Measurements from ENCODE around the gene MAP3K3. TPM values are rescaled to one million over a fixed set of nuclear protein-coding genes. Genes with fewer than 3 reads are reported as not detected.

Gene MAP3K3
- total and polyA plus RNA-seq, 10 of the 15 experiments (the other 5 are each of a cell fraction or from before 2014, with no cell fraction given), result 1.6 to 24.1 (median 15.0) TPM

GRCh38 chr17:63696381-63696961 lies 74.3 kb downstream of the MAP3K3 start (continued):
- no peak for TF ChIP-seq PBX3 (IDR thresholded peaks at IDR 0.05; ENCODE audit: insufficient replicate concordance, low read depth, low read length)
- TF ChIP-seq POLR2AphosphoS2 (IDR thresholded peaks at IDR 0.05; ENCODE audit: low read depth, low read length), result peak; percentile 40; the same call in 1 of the 2 replicates
- TF ChIP-seq ZNF687 (IDR thresholded peaks at IDR 0.05), result no peak
- no peak for TF ChIP-seq TCF3 (IDR thresholded peaks at IDR 0.05; ENCODE audit: borderline replicate concordance, insufficient read depth, low read depth, low read length)
- no peak for TF ChIP-seq RCOR1 (conservative IDR thresholded peaks at IDR 0.05; ENCODE audit: low read depth, low read length)
- no peak for TF ChIP-seq PKNOX1 (IDR thresholded peaks at IDR 0.05)
- no peak for TF ChIP-seq KDM1A (IDR thresholded peaks at IDR 0.05; ENCODE audit: borderline replicate concordance)
- TF ChIP-seq IRF5 (IDR thresholded peaks at IDR 0.05; ENCODE audit: borderline replicate concordance), result no peak
- TF ChIP-seq HSF1 (IDR thresholded peaks at IDR 0.05; ENCODE audit: low read depth, low read length), result no peak
- no peak for TF ChIP-seq NFIC (IDR thresholded peaks at IDR 0.05; ENCODE audit: low read depth, low read length)
- 0 out of 2 replicates have a peak, but pooled peaks have one; percentile 20 for TF ChIP-seq IKZF1 (conservative IDR thresholded peaks at IDR 0.05)
- TF ChIP-seq REST (IDR thresholded peaks at IDR 0.05; ENCODE audit: low read depth, low read length), result no peak
- TF ChIP-seq RAD51 (IDR thresholded peaks at IDR 0.05), result no peak
- peak; percentile 48 for TF ChIP-seq RAD21 (IDR thresholded peaks at IDR 0.05; ENCODE audit: insufficient read depth, low read depth, low read length)
- no peak for TF ChIP-seq ZNF217 (IDR thresholded peaks at IDR 0.05)
- 0 out of 2 replicates have a peak, but pooled peaks have one; percentile 2 for TF ChIP-seq BCL11A (IDR thresholded peaks at IDR 0.05; ENCODE audit: low read depth, low read length)
- TF ChIP-seq SUZ12 (IDR thresholded peaks at IDR 0.05; ENCODE audit: unreplicated experiment), result no peak

Data from GM12878 (cell line).